B cell (primary cell): ENCODE results near the gene TRIM72. TPM values are rescaled to one million over a fixed set of nuclear protein-coding genes. Genes with fewer than 3 reads are reported as not detected.

Source experiments
- ATAC-seq: fragments of 200-7000 bp; cut with Tn5 transposase; one replicate; pipeline ENCODE4 v1.10.0; 2021; ENCODE audit warnings: low read depth, mild to moderate bottlenecking, moderate number of reproducible peaks, moderate library complexity
- CTCF ChIA-PET: fragments of 350-600 bp; sonication (Branson Sonifier 250); formaldehyde crosslinking; loops from one replicate; lab custom pipeline; 2021; ENCODE audit warnings: antibody characterized with exemption, inconsistent platforms; lab: Charles Lee
- POLR2A ChIA-PET: fragments of 350-600 bp; sonication (Branson Sonifier 250); formaldehyde crosslinking; loops from one replicate; lab custom pipeline; 2021; ENCODE audit warnings: antibody characterized with exemption; lab: Charles Lee
- DNase-seq: peaks from one replicate; pipeline ENCODE4 v3.0.0; 2013
- H2AFZ ChIP-seq: 2 replicates; pipeline ENCODE4 v1.6.1; 2012; ENCODE audit warnings: mild to moderate bottlenecking, low read depth, low read length; ENCODE audit not compliant: insufficient read depth, poor library complexity, severe bottlenecking
- H3K27ac ChIP-seq, 2 donors: 1 replicate in 1 of 2; 2 replicates in 1 of 2; pipeline ENCODE4 v1.5.1; 2012 to 2013; ENCODE audit warnings: low read length in 2 of 2, mild to moderate bottlenecking in 2 of 2, moderate library complexity in 1 of 2
- H3K27me3 ChIP-seq, 4 experiments: fragments of 200-600 bp in 1 of 4; sonication (generic) in 1 of 4; replicated peaks in 1 of 4; 1 replicate in 2 of 4; 2 replicates in 2 of 4; pipeline versions ENCODE4 v1.6.1 to v1.7.0; 2013 to 2016; ENCODE audit warnings: low read length in 3 of 4, mild to moderate bottlenecking in 2 of 4, mixed read lengths in 1 of 4, moderate library complexity in 1 of 4; ENCODE audit not compliant: insufficient read depth in 4 of 4, control insufficient read depth in 3 of 4; ENCODE audit errors: control extremely low read depth in 1 of 4
- H3K36me3 ChIP-seq, 2 experiments: replicated peaks in 1 of 2; 1 replicate in 1 of 2; 2 replicates in 1 of 2; pipeline versions ENCODE4 v1.6.1 to v1.7.1; 2013; ENCODE audit warnings: low read length in 1 of 2; ENCODE audit not compliant: insufficient read depth in 2 of 2, control insufficient read depth in 1 of 2; ENCODE audit errors: control extremely low read depth in 1 of 2, extremely low read depth in 1 of 2
- H3K4me1 ChIP-seq, 2 donors: fragments of 200-600 bp in 1 of 2; sonication (generic) in 1 of 2; 1 replicate in 1 of 2; 2 replicates in 1 of 2; pipeline versions ENCODE4 v1.5.1 to v1.6.1; 2013 to 2017; ENCODE audit warnings: low read length in 2 of 2; ENCODE audit not compliant: control insufficient read depth in 2 of 2, insufficient read depth in 2 of 2
- H3K4me2 ChIP-seq: replicated peaks from 2 replicates; pipeline ENCODE3; 2012; ENCODE audit warnings: mild to moderate bottlenecking, low read depth, low read length; ENCODE audit not compliant: poor library complexity, severe bottlenecking
- H3K4me3 ChIP-seq, 5 experiments: fragments of 200-600 bp in 1 of 5; sonication (generic) in 1 of 5; 1 replicate in 3 of 5; 2 replicates in 2 of 5; pipeline versions ENCODE4 v1.5.1 to v1.7.0; 2011 to 2016; ENCODE audit warnings: low read length in 4 of 5, mild to moderate bottlenecking in 4 of 5, low read depth in 2 of 5, control low read depth in 1 of 5, moderate library complexity in 1 of 5; ENCODE audit not compliant: insufficient read depth in 1 of 5; ENCODE audit errors: control extremely low read depth in 1 of 5, extremely low read depth in 1 of 5
- H3K79me2 ChIP-seq: fragments of 200-600 bp; sonication (generic); one replicate; pipeline ENCODE4 v1.6.0; 2016; ENCODE audit warnings: low read length; ENCODE audit not compliant: control insufficient read depth, insufficient read depth
- H3K9ac ChIP-seq: fragments of 200-600 bp; sonication (generic); 2 replicates; pipeline ENCODE4 v1.6.1; 2017; ENCODE audit warnings: mild to moderate bottlenecking, low read length, moderate library complexity
- H3K9me3 ChIP-seq, 3 donors: one replicate each; pipeline versions ENCODE4 v1.6.1 to v1.7.1; 2013; ENCODE audit warnings: low read length in 2 of 3; ENCODE audit not compliant: control insufficient read depth in 2 of 3, insufficient read depth in 1 of 3; ENCODE audit errors: control extremely low read depth in 1 of 3
- H4K20me1 ChIP-seq: 2 replicates; pipeline ENCODE4 v1.6.0; 2012; ENCODE audit warnings: mild to moderate bottlenecking, low read length; ENCODE audit not compliant: insufficient read depth, control insufficient read depth, poor library complexity, severe bottlenecking
- H3K27ac Mint-ChIP-seq: one replicate; pipeline ENCODE4 v1.8.0; 2021; ENCODE audit warnings: mixed read lengths
- H3K27me3 Mint-ChIP-seq: one replicate; pipeline ENCODE4 v1.8.0; 2021; ENCODE audit warnings: mixed read lengths
- H3K4me1 Mint-ChIP-seq: one replicate; pipeline ENCODE4 v1.8.0; 2021; ENCODE audit warnings: mixed read lengths
- H3K4me3 Mint-ChIP-seq: one replicate; pipeline ENCODE4 v1.8.0; 2021; ENCODE audit warnings: mixed read lengths
- H3K9me3 Mint-ChIP-seq: one replicate; pipeline ENCODE4 v1.8.0; 2022; ENCODE audit warnings: mixed read lengths; ENCODE audit not compliant: insufficient read depth
- CTCF ChIP-seq: fragments of 200-600 bp; IDR thresholded peaks from one replicate; pipeline ENCODE4 v1.8.0; 2022; ENCODE audit warnings: antibody characterized with exemption, mild to moderate bottlenecking
- EZH2 ChIP-seq: IDR thresholded peaks from 2 replicates; pipeline ENCODE4 v1.6.1; 2012; ENCODE audit warnings: borderline replicate concordance, low read depth, mild to moderate bottlenecking, moderate library complexity, low read length; ENCODE audit not compliant: insufficient read depth, poor library complexity, severe bottlenecking
- WGBS: methylation state at CpG from one replicate; pipeline ENCODE4 v1.1.5; 2013; ENCODE audit warnings: missing lambda C conversion rate; ENCODE audit not compliant: insufficient coverage; 5-methylcytosine and 5-hydroxymethylcytosine counted together
- intact Hi-C: fragments of 100-400 bp; cut with micrococcal nuclease; formaldehyde crosslinking; loops from one replicate; pipeline ENCODE4 v1.10.0; 2022
- polyA plus RNA-seq: library from polyadenylated mRNA; depleted of rRNA; stranded (reverse); fragments of >200 nt; gene quantifications from 2 replicates; pipeline ENCODE4 v1.2.3, GENCODE V29; 2012
- total RNA-seq, 2 donors: library from RNA; stranded (reverse); fragments of 120-200 nt in 1 of 2; gene quantifications; 1 replicate in 1 of 2; 2 replicates in 1 of 2; pipeline versions ENCODE4 v1.2.3 to v1.2.4, GENCODE V29; 2013 to 2022

The TRIM72 gene
- total and polyA plus RNA-seq, 2 donors (not counting 1 experiment from before 2014, with no cell fraction given): 0.03 to 0.05 TPM

GRCh38 chr16:31183432-31184428 lies 30.2 kb upstream of the TRIM72 start:
- Histone ChIP-seq H4K20me1 (peaks cover 81% of the 10 kb centered on the region), H3K36me3 (peaks cover 13 to 65% of the 10 kb centered on the region in 2 experiments), H3K9ac (no peak overlapping the region), H3K27me3 (no peaks in the 10 kb centered on the region), H3K4me2 (no peak overlapping the region), H3K4me1 (peaks cover 22 to 37% of the 10 kb centered on the region in 2 donors), H3K4me3 (no peak overlapping the region), H3K27ac (no peak overlapping the region), H2AFZ (no peak overlapping the region), H3K9me3 (no peaks in the 10 kb centered on the region), H3K79me2 (peaks cover 78% of the 10 kb centered on the region)
- Mint-ChIP-seq H3K4me3 (peak overlapping the region; percentile 4), H3K27ac (peak overlapping the region; percentile 4), H3K9me3 (no peaks in the 10 kb centered on the region), H3K27me3 (no peaks in the 10 kb centered on the region), H3K4me1 (peaks cover 58% of the 10 kb centered on the region)
- ATAC-seq: no peak
- intact Hi-C loops: loop anchor here (10.0 kb wide), 2 partner anchors 79 to 691 kb away; partner anchors contain the start of genes BCKDK and ZNF267
- ChIA-PET CTCF (interaction anchor here (1.0 to 2.5 kb wide), 3 partner anchors 41 to 309 kb away, joined by 3 to 12 read pairs (median 6); no protein-coding TSS in a partner anchor), POLR2A (interaction anchor here (0.9 to 1.1 kb wide), 3 partner anchors 10 to 19 kb away, joined by 3 to 7 read pairs (median 3); partner anchors contain the start of gene PYCARD)
- no peak for TF ChIP-seq CTCF
- 98% methylated on average over 9 of the region's 10 CpGs for WGBS
- DNase-seq: no peak

GRCh38 chr16:31184888-31185287 lies 29.0 kb upstream of the TRIM72 start:
- no peak overlapping the region for H3K27ac Mint-ChIP-seq
- H3K27me3 Mint-ChIP-seq: no peaks in the 10 kb centered on the region
- no peak overlapping the region for H3K4me3 Mint-ChIP-seq
- peaks cover 57% of the 10 kb centered on the region for H3K4me1 Mint-ChIP-seq
- H3K9me3 ChIP-seq: no peaks in the 10 kb centered on the region
- peaks cover 13 to 76% of the 10 kb centered on the region in 2 experiments for H3K36me3 ChIP-seq
- H3K4me3 ChIP-seq: no peak overlapping the region
- no peaks in the 10 kb centered on the region for H3K27me3 ChIP-seq
- CTCF ChIA-PET: no interaction called here
- TF ChIP-seq EZH2 (no peak), CTCF (no peak)
- POLR2A ChIA-PET: interaction anchor here (1.0 to 1.1 kb wide), 2 partner anchors 16 to 18 kb away, joined by 3 to 7 read pairs; partner anchors contain the start of gene PYCARD
- peaks cover 18 to 32% of the 10 kb centered on the region in 2 donors for H3K4me1 ChIP-seq
- H3K79me2 ChIP-seq: peaks cover 84% of the 10 kb centered on the region
- WGBS: 98% methylated on average over 14 of the region's 14 CpGs
- peaks cover 93% of the 10 kb centered on the region for H4K20me1 ChIP-seq
- no peak overlapping the region for H3K4me2 ChIP-seq
- no peak overlapping the region for H3K9ac ChIP-seq
- no peak for DNase-seq
- H2AFZ ChIP-seq: no peak overlapping the region
- intact Hi-C loops: loop anchor here (10.0 kb wide), 2 partner anchors 80 to 690 kb away; partner anchors contain the start of genes BCKDK and ZNF267
- ATAC-seq: no peak
- no peak overlapping the region for H3K27ac ChIP-seq
- H3K9me3 Mint-ChIP-seq: no peaks in the 10 kb centered on the region
